Gastroesophageal sphincter (tissue), 3 donors: Measurements from ENCODE around the gene SLC66A3.

Source experiments
- EP300 ChIP-seq: sonication (generic); formaldehyde crosslinking; IDR thresholded peaks from one replicate; pipeline ENCODE4 v1.6.1; 2017; ENCODE audit warnings: antibody characterized with exemption, mild to moderate bottlenecking
- POLR2A ChIP-seq, 2 donors: fragments of 450-650 bp; IDR thresholded peaks; one replicate each; pipeline ENCODE4 v1.6.1; 2017; ENCODE audit warnings: antibody characterized with exemption in 2 of 2, mild to moderate bottlenecking in 2 of 2, moderate library complexity in 1 of 2
- POLR2AphosphoS5 ChIP-seq: sonication (generic); formaldehyde crosslinking; IDR thresholded peaks from one replicate; pipeline ENCODE4 v1.6.1; 2017; ENCODE audit warnings: antibody characterized with exemption
- TF ChIP-seq, protein P1 (sequence below), 4 experiments: fragments of 200-600 bp in 2 of 4; fragments of 450-650 bp in 2 of 4; sonication (generic) in 1 of 4; IDR thresholded peaks; one replicate each; pipeline ENCODE4 v1.5.1; 2017 to 2019; ENCODE audit warnings: antibody characterized with exemption in 4 of 4, mild to moderate bottlenecking in 2 of 4, moderate library complexity in 2 of 4

DNA sequence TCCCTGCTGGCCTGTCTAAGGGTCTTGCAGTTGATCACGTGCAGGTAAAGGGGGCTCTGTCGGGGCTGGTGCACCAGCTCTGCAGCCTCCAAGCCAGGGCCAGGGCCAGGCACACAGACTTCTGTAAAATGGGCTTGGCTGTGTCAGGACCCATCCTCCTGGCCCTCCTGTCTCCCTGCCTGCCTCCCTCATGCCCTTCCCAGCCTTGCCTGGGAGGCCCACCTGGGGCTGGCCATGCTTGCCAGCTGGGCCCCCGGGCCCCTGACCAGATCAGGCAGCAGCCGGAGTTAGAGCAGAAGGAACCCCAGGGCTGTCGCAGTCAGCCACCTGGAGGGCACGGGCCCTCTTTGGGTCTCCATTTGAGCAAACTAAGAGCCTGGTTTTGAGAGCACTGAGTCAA is 2.0 kb downstream of the SLC66A3 start:
- TF ChIP-seq, protein P1, sequence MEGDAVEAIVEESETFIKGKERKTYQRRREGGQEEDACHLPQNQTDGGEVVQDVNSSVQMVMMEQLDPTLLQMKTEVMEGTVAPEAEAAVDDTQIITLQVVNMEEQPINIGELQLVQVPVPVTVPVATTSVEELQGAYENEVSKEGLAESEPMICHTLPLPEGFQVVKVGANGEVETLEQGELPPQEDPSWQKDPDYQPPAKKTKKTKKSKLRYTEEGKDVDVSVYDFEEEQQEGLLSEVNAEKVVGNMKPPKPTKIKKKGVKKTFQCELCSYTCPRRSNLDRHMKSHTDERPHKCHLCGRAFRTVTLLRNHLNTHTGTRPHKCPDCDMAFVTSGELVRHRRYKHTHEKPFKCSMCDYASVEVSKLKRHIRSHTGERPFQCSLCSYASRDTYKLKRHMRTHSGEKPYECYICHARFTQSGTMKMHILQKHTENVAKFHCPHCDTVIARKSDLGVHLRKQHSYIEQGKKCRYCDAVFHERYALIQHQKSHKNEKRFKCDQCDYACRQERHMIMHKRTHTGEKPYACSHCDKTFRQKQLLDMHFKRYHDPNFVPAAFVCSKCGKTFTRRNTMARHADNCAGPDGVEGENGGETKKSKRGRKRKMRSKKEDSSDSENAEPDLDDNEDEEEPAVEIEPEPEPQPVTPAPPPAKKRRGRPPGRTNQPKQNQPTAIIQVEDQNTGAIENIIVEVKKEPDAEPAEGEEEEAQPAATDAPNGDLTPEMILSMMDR (IDR thresholded peaks at IDR 0.05) = no peak
- TF ChIP-seq POLR2A (IDR thresholded peaks at IDR 0.05) (no peak), POLR2AphosphoS5 (no peak), EP300 (no peak)
